ENCODE data around the gene C7orf57.

GRCh38 chr7:48078470-48078869 is 43.1 kb downstream of the C7orf57 start:
- TF ChIP-seq CTCF (IDR thresholded peaks at IDR 0.05) (no peak), POLR2A (IDR thresholded peaks at IDR 0.05) (no peak), POLR2AphosphoS5 (IDR thresholded peaks at IDR 0.05) (no peak)
